Testis (tissue), 2 donors: Measurements from ENCODE around the gene EXOC6.

ENCODE experiments used
- POLR2A ChIP-seq: fragments of 450-650 bp; IDR thresholded peaks from one replicate; pipeline ENCODE4 v1.6.1; 2017; ENCODE audit warnings: antibody characterized with exemption, mild to moderate bottlenecking, moderate library complexity
- TF ChIP-seq, protein P1 (sequence below), 3 experiments: fragments of 450-650 bp in 2 of 3; fragments of 200-600 bp in 1 of 3; sonication (generic) in 1 of 3; IDR thresholded peaks; one replicate each; pipeline ENCODE4 v1.5.1; 2016 to 2019; ENCODE audit warnings: antibody characterized with exemption in 3 of 3, mild to moderate bottlenecking in 2 of 3, moderate library complexity in 1 of 3

DNA sequence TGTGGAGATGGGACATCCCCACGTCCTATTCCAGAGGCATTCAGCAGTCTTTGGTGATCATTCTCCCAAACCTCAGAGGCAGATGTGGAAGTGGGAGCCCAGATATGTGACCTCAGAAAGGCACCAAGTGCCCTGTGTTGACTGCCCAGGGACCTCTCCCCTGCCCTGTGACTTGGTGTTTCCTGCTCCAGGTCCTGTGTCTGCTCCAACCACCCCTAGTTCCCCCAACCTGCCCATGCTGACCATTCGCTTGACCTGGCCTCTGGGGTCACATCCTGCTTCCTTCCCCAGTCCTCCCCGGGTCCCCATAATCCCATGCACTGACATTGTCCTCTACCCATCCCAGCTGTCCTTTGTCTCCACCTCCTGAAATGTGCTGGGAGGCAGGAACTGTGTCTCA, 233.0 kb downstream of the EXOC6 start:
- TF ChIP-seq, protein P1, sequence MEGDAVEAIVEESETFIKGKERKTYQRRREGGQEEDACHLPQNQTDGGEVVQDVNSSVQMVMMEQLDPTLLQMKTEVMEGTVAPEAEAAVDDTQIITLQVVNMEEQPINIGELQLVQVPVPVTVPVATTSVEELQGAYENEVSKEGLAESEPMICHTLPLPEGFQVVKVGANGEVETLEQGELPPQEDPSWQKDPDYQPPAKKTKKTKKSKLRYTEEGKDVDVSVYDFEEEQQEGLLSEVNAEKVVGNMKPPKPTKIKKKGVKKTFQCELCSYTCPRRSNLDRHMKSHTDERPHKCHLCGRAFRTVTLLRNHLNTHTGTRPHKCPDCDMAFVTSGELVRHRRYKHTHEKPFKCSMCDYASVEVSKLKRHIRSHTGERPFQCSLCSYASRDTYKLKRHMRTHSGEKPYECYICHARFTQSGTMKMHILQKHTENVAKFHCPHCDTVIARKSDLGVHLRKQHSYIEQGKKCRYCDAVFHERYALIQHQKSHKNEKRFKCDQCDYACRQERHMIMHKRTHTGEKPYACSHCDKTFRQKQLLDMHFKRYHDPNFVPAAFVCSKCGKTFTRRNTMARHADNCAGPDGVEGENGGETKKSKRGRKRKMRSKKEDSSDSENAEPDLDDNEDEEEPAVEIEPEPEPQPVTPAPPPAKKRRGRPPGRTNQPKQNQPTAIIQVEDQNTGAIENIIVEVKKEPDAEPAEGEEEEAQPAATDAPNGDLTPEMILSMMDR (IDR thresholded peaks at IDR 0.05): no peak
- no peak for TF ChIP-seq POLR2A
